Measurements from ENCODE around the gene S100A14.
"Not testable (repeated sequence)": the region's sequence is repeated elsewhere in the genome, so short reads cannot be mapped to it uniquely, and the experiment has no call there.

Gene S100A14

DNA sequence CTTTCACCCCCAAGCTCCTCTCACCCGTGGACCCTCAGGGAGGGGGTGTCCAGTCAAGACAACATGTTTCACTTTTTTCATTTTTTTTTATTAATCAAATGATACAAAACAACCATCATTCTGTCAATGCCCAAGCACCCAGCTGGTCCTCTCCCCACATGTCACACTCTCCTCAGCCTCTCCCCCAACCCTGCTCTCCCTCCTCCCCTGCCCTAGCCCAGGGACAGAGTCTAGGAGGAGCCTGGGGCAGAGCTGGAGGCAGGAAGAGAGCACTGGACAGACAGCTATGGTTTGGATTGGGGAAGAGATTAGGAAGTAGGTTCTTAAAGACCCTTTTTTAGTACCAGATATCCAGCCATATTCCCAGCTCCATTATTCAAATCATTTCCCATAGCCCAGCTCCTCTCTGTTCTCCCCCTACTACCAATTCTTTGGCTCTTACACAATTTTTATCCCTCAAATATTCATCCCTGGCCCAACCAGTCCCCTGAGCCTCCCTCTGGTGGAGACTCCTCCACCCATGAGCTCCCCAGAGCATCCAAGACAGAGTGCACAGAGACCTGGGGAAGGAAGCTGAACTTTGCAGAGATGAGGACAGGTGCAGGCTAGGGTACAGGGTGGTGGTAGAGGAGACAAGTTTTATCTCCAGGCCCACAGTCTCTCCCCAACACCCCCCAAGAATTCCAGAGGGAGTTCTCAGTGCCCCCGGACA lies 1.8 kb downstream of the S100A14 start:
- DNase-seq: no peak

DNA sequence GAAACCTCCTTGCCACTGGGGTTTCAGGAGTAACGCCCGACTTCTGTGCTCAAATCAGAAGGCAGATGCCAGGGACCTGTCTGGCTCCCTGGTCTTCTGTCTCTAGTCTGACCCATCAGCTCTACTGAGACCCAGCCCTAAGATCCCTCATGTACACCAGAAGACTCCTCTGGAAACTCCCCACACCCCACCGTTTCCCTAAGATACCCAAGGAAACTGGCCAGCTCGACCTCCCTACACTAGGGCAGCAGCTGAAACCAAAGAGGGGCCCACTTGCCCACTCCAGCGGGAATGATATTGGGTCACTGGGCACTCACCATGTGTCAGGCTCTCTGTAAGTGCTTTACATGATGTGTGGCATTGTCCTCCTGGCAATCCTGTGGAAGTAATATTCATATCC lies 2.7 kb downstream of the S100A14 start:
- no peak for DNase-seq

DNA sequence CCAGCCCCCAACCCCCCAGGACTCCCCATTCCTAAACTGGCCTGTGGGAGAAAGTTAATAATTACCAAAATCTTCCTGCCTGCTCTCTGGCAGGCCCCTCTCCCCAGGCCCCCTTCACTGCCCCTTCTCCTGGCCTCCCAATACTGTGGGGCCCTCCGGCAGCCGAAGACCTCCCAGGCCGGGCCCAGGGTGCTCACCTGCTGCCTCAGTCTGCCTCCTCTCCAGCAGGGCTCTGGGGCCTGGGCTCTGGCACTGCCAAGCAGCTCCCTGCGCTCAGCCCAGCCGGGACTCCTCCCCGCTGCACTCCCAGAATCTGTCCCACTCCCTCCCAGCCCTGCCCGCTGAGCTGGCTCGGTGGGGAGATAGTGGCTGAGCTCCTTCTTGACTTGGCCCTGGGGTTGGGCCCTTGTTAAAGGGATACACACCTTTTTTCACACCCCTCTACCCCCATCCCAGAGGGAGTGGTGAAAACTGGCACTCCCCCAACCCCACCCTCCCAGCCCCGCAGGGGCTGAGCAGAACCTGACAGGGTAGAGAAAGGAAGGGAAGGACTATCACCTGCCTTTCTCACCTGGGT lies 3.3 kb downstream of the S100A14 start, which contains the start of gene S100A16:
TSS of gene S100A16 (minus strand) at position 383 of the 577 bp plus-strand sequence. CDS start 4,986 bp downstream, outside the sequence.
- peak; percentile 39 for DNase-seq

DNA sequence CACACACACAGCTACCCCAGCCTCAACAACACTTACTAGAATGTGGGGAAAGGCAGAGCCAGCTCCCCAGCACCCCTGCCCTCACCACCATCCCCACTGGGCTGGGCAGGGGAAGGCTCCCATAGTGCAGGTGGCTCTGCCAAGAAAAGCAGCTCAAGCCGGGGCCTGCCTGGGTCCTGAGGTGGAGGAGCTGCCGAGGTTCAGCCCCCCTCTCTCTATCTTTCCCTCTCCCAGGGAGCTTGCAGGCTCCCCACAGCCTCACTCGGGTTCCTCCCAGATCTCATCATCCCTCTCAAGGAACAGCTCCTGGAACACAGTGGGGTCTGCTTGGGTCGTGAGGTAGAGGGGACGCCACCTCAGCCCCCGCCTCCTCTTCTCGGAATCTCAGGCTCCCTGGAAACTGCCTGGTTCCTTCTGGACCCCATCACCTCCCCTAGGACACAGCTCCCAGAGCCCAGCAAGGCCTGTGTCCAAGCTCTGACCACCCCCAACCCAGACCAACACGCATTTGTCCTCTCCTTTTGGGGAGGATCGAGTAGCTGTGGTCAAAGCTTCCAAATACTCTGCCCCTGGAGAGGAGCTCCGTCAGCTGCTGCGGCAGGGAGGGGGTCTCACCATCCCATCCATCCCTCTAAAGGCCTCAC lies 3.9 kb downstream of the S100A14 start:
- DNase-seq: no peak

DNA sequence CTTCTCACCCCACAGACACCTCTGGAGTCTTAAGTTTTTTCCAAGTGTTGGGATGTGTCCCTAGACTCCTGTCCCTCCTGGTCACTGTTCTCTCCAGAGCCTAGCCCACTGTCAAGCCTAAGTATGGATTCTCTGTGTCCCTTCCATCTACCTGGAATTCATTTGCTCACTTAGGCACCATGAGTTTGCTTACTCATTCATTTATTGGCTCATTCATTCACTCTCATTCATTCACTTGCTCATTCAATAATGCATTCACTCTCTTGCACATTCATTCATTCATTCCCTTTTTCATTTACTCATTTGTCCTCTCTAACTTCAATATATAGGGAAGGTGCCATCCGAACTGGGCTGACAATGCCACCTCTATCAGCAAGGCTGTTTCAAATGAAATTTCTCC lies 4.8 kb downstream of the S100A14 start:
- DNase-seq: no peak

DNA sequence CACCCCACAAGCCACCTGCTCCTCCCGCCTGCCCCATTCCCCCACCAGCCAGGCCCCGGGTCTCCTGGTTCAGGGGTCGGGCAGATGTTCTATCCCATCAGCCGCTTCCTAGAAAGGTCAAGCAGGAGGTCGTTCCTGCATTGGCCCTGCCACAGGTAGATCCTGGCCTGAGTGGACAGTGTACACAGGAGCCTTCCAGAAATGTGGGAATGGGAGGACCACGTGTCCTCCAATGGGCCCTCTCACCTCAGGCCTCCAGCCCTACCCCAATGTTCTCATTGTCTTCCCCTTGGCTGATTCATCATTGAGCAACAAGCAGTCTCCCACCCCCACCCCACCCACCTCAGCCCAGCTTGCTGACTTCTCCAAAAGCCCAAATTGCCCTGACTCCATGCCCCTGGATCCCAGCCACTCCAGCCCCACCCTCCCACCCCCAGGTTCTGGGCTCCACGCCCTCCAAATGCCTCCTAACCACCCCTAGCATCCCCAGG lies 5.3 kb downstream of the S100A14 start:
- DNase-seq: no peak

DNA sequence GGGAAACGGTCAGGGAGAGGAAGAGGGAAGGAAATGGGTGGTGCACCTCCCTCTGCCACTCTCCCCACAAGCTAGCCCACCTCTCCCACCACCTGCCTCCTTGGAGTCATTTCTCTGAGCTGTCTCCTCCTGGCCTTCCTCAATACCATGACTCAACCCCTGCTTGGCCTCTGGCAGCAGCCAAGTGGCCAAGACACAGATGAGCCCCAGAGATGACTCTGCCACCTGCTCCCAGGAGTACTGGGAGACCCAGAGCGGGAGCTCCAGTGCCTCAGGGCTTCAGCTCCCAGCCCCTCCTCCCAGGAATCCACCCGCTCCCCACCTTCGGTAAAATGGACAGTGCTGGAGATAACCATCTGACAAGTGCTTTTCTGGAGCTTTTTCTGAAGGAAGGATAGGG lies 5.8 kb downstream of the S100A14 start:
- no peak for DNase-seq

DNA sequence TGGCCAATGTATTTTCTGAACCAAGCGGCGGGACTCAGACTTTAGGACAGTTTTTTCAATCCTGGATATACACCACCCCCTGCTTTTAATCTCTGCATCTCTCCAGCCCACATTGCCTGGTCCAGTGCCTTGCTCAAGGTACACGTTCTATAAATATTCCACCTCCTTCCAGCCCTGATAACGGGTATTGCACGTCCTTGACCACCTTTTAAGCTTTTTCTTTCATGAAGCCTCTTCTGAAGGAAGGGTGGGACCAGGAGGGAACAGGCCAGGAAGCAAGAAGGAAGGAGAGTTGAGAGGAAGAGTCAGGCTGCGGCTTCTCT lies 6.6 kb downstream of the S100A14 start:
- DNase-seq: no peak

DNA sequence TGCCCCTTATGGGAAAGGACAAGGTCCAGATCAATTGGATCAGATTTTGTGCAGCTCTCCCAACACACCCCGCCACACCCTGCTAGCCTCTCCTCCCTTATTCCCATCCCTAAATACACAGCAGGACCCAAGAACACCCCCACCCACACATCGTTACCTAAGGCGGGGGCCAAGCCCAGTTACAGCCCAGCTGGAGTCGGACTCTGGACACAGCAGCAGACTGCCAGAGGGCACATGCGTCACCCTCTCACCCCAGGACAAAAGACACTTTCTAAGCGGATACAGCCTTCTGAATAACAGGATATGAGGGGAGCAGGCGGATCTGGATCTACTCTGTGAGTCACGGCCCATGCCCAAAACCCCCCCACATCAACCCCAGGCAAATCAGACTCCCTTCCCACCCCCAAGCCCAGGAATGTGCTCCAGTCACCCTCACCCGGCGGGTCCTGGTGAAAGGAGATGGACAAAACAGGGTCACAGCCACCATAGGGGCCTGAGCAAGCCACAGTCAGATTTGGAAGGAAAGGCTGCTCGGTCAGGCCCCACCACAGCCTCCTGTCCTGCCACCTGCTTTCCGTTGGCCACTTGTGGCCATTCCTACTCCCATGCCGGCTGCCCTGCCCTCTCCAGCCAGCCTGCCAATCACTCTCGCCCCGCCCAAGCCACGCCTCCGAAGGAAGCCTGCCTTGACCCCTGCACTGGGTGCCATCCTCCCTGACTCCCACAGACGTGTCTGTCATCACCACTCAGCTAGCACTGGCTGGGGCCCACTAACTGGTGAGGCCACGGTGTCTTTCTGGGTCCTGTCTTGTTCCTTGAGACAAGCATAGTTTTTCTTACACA lies 7.2 kb downstream of the S100A14 start:
- DNase-seq: peak; percentile 65

DNA sequence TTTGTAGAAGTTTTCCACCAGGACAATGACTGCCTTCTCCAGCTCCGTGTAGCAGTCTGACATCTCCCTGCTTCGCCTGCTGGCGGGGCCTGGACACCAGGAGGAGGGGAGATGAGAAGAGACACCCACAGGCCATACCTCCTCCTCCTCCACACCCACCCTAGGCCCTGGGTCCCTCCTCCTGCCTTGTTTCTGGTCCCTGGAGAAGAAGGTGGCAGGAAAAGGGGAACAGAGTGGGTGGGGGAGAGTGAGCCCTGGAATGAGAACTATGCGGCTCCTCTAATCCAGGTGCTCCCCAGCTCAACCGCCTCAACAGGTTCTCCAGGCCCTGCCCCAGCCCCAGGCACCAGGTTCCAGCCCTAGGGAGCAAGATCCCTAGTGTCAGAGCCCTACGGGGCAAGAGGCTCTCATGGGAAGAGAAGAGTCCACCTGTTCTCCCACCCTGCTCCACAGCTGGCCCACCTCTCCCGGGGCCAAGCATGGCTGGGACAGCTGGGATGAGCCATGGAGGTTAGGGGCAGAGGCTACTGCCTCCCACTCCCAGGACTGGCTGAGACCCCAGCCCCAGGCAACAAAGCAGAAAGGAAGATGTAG lies 7.9 kb downstream of the S100A14 start:
- DNase-seq: no peak

DNA sequence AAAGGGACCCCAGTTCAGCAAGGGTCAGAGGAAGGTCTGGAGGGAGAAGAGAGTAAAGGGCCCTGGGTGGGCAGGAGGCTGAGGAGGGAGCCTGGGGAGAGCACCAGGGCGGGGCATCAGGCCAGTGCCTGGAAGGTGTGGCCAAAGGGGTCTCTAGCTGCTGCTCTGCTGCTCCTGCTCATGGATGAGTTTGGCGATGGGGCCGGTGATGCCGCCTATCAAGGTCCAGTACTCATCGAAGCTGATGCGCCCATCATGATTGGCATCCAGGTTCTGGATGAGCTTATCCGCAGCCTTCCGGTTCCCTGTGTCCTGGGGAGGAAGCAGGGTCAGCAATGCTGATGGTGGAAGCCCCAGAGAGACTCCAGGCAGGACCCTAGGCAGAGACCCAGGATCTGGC lies 8.7 kb downstream of the S100A14 start:
- DNase-seq: no peak

DNA sequence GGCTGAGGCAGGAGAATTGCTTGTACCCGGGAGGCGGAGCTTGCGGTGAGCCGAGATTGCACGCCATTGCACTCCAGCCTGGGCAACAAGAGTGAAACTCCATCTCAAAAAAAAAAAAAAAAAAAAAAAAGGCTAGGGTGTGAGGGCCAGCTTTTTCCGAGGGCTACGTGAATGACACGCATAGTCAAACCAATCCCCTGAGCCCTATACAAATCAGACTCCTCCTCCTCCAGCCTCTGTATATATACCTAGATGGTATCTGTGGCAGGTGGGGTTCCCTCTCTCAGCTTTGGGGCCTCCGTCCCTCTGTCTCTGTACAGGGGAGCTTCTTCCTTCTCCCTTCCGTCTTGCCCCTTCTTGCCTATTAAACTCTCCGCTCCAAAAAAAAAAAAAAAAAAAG lies 9.9 kb downstream of the S100A14 start:
- no peak for DNase-seq

DNA sequence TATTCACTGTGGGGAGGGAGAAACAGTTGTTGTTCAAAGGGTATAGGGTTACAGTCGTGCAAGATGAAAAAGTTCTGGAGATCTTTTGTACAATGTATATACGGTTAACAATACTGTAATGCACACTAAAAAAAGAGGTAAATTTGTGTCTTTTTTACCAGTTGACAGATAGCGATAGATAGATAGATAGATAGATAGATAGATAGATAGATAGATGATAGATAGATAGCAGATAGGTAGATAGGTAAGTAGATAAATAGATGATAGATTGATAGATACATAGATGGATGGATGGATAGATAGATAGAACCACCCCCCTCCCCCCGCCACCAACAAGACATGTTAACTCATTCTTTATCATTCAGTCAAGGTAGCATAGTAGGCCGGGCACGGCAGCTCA lies 13.4 kb downstream of the S100A14 start:
- no peak for DNase-seq

DNA sequence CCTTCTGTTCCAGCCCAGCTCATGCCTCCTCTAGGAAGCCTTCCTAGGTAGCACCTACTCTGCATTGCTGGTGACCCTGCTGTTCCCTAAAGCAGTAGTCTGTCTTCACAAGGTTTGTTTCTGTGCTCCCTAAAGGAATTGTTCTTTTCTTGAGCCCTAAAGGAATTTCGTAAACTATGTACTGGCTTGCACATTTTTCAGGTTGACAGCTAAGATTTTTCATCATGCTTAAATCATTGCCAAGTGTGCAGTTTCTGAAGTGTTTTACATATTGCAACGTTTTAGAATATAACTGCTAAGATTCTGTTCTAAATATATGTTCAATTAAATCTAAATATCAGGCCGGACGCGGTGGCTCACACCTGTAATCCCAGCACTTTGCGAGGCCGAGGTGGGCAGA lies 16.3 kb downstream of the S100A14 start:
- DNase-seq: no peak

DNA sequence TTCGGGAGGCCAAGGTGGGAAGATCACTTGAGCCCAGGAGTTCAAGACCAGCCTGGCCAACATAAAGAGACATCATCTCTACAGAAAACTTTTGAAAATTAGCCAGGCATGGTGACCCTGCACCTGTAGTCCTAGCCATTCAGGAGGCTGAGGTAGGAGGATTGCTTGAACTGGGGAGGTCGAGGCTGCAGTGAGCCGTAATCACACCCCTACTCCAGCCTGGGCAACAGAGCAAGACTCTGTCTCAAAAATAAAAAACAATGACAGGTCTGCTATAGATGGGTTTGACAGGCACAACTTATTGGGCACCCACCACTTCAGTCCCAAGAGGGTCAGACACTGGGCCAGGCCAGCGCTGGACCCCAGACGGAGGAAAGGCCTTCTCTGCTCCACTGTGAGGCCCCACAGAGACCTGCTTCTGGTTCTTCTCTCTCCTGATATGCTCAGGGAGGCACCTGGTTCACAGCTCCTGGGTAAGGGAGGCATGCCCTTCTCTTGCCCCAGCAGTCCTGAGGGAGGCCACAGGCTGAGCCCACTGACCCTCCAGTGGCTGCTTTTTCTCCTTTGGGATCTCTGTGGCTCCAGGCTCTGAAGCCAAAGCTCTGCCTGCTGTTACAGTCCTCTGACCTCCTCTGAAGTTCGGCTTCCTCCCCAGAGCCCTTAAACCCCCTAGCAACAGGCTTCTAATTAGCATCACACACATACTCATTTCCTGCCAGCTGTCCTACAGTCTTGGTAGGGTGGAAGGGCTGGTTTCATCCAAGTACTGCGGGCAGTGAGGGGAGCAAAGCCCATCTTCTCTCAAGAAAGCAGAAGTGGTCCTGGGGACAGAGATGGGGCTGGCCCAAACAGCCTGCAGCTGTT lies 17.6 kb downstream of the S100A14 start:
- no peak for DNase-seq

DNA sequence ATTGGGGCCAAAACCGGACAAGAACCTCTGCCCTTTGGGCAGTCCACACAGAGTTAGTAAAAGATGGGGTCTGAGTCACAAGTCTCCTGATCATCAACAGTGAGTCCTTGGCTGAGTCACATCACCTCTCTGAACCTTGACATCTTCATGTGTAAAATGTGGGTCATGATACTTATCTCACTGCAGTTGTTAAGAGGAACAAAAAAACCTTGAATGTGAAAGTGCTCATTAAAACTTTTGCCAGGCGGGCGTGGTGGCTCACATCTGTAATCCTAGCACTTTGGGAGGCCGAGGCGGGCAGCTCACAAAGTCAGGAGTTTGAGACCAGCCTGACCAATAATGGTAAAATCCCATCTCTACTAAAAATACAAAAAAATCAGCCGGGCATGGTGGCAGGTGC lies 18.9 kb downstream of the S100A14 start:
- no peak for DNase-seq

DNA sequence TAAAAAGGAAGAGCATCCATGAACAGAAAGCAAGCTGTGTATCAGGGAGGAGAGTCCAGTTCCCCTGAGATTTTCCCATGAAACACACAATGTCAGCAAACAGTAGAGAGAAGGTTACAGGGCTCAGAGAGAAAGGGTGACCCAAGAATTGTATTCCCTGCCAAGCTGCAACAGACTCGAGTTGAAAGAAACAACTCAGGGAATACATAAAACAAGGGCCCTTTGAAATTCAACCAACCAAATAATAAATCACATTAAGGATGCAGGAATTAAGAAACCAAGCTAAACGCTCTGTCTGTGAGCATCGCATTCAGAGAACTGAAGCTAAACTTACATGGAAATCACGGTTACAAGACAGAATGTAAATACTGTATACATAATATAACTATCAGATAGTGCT lies 23.4 kb downstream of the S100A14 start:
- DNase-seq: peak; percentile 61

DNA sequence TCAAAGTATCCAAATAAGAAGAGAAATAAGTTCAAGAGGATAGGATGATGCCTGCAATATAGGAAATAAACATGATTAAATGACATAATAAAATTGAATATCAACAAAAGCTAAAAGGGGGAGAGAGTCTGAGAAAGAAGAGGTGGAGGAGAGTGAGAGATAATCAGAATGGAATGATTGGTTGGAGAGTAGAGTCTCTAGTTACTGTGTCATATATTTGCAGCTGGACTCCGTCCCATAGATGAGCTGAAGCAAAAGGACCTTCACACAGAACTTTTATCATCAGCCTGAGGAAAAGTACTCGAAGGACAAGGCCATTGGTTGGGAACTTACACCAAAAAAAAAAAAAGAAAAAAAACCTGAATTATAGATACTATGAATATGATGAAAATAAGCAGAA lies 27.6 kb downstream of the S100A14 start:
- DNase-seq: no peak

DNA sequence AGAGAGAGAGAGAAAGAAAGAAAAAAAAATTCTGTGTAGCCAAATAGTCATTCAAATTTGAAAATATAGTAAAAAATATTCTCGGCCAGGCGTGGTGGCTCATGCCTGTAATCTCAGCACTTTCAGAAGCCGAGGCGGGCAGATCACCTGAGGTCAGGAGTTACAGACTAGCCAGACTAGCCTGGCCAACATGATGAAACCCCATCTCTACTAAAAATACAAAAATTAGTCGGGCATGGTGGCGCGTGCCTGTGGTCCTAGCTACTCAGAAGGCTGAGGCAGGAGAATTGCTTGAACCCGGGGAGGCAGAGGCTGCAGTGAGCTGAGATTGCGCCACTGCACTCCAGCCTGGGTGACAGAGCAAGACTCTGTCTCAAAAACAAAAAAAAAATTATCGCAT lies 28.1 kb downstream of the S100A14 start:
- not testable (repeated sequence) for DNase-seq

DNA sequence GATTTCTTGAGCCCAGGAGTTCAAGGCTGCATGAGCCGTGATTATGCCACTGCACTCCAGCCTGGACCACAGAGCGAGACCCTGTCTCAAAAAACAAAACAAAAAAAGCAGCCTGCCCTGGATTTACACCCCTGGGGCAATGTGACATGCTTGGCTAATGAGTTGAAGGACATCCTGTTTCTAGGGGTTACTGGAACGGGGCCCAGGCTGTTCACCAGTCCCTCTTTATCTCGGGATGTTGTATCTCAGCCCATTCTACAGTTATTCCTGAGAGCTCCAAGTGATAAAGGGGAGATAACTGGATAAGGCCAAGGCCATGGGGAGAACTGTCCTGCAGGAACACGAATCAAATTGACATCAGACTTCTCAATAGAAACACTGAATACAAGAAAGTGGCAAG lies 28.8 kb downstream of the S100A14 start:
- no peak for DNase-seq

DNA sequence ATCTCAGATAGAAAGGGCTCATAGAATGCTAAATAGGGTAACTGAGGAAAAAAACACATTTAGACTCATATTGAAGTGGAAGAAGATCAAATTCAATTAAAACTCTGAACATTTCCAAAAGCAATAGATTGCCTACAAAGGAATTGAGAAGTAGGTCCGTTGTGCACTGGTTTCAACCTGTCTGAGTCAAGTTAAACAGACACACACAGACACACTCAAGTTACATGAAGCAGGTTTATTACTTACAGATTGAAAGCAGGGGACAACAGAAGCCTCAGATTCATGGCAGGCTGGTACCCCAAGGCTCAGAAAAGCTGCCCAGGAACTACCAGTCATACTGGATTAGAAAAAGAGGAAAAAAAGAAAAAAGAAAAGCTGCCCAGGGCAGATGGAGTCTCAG lies 29.8 kb downstream of the S100A14 start:
- no peak for DNase-seq

DNA sequence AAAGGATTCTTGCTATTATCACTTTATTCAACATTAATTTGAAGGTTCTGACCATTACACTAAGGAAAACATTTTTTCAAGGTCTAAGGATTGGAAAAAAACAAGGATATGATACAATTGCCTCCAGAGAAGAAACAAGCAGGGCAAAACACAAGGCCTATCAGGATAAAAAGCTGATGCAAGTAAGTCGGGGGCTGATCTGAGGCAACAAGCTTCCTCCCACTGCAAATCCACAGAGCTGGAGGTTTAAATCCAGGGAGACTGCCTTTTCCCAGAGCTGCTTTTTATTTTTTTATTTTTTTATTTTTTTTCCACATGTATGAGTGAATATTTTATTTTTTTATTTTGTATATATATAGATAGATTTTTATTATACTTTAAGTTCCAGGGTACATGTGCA lies 31.1 kb downstream of the S100A14 start:
- no peak for DNase-seq

Data from midbrain (tissue), 1 donor.